Measurements from ENCODE around the gene NUP93. TPM values are rescaled to one million over a fixed set of nuclear protein-coding genes. Genes with fewer than 3 reads are reported as not detected.
"Not testable (repeated sequence)": the region's sequence is repeated elsewhere in the genome, so short reads cannot be mapped to it uniquely, and the experiment has no call there.

The NUP93 gene
- polyA plus RNA-seq, 1 donor from 2014 or later, result 237 TPM

DNA sequence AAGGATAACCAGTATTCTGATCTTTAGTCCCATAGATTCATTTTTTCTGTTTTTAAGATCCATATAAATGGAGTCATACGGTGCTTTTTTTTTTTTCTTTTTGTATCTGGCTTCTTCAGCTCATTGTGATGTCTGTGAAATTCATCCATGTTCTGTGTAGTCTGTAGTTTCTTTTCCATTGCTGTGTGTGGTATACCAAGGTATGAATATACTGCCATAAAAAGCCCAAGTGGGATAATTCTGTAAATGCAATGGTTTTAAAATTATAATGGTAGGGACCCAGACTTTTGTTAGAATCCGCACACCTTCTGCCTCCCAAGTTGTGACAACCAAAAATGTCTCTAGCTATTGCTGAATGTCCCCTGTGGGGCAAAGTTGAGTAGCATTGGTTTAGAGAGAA lies 7.6 kb downstream of the NUP93 start:
- Histone ChIP-seq H3K9me2 (ENCODE audit: insufficient read depth, low read length) (no peaks in the 10 kb centered on the region), H3K4me3 (ENCODE audit: low read length) (no peak overlapping the region), H3K36me3 (ENCODE audit: insufficient read depth, low read length) (no peaks in the 10 kb centered on the region), H3F3A (ENCODE audit: insufficient read depth, low read length, poor library complexity, severe bottlenecking) (no peaks in the 10 kb centered on the region), H3K9me3 (ENCODE audit: low read length) (no peaks in the 10 kb centered on the region), H3K9ac (ENCODE audit: low read length) (no peak overlapping the region), H3K27ac (ENCODE audit: low read length) (no peak overlapping the region), H3K27me3 (ENCODE audit: insufficient read depth, low read depth, low read length) (no peaks in the 10 kb centered on the region), H4K20me1 (ENCODE audit: insufficient read depth) (no peaks in the 10 kb centered on the region), H3K79me2 (replicated peaks; ENCODE audit: insufficient read depth, low read length) (peaks cover 9% of the 10 kb centered on the region), H2AFZ (ENCODE audit: low read depth, low read length) (no peak overlapping the region), H3K4me2 (ENCODE audit: low read length) (no peak overlapping the region)
- TF ChIP-seq EP300 (conservative IDR thresholded peaks at IDR 0.05; ENCODE audit: poor library complexity, severe bottlenecking), result no peak
- no peak for TF ChIP-seq TAF1 (IDR thresholded peaks at IDR 0.05; ENCODE audit: low read depth)
- TF ChIP-seq, protein P1, sequence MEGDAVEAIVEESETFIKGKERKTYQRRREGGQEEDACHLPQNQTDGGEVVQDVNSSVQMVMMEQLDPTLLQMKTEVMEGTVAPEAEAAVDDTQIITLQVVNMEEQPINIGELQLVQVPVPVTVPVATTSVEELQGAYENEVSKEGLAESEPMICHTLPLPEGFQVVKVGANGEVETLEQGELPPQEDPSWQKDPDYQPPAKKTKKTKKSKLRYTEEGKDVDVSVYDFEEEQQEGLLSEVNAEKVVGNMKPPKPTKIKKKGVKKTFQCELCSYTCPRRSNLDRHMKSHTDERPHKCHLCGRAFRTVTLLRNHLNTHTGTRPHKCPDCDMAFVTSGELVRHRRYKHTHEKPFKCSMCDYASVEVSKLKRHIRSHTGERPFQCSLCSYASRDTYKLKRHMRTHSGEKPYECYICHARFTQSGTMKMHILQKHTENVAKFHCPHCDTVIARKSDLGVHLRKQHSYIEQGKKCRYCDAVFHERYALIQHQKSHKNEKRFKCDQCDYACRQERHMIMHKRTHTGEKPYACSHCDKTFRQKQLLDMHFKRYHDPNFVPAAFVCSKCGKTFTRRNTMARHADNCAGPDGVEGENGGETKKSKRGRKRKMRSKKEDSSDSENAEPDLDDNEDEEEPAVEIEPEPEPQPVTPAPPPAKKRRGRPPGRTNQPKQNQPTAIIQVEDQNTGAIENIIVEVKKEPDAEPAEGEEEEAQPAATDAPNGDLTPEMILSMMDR (IDR thresholded peaks at IDR 0.05; ENCODE audit: poor library complexity, severe bottlenecking), result no peak
- no peak for TF ChIP-seq POLR2AphosphoS5 (IDR thresholded peaks at IDR 0.05)
- no peak for TF ChIP-seq RAD21 (conservative IDR thresholded peaks at IDR 0.05)
- no peak for TF ChIP-seq MXI1 (conservative IDR thresholded peaks at IDR 0.05; ENCODE audit: poor library complexity, severe bottlenecking)
- no peak for TF ChIP-seq SMC3 (conservative IDR thresholded peaks at IDR 0.05; ENCODE audit: poor library complexity)
- TF ChIP-seq, protein P2, sequence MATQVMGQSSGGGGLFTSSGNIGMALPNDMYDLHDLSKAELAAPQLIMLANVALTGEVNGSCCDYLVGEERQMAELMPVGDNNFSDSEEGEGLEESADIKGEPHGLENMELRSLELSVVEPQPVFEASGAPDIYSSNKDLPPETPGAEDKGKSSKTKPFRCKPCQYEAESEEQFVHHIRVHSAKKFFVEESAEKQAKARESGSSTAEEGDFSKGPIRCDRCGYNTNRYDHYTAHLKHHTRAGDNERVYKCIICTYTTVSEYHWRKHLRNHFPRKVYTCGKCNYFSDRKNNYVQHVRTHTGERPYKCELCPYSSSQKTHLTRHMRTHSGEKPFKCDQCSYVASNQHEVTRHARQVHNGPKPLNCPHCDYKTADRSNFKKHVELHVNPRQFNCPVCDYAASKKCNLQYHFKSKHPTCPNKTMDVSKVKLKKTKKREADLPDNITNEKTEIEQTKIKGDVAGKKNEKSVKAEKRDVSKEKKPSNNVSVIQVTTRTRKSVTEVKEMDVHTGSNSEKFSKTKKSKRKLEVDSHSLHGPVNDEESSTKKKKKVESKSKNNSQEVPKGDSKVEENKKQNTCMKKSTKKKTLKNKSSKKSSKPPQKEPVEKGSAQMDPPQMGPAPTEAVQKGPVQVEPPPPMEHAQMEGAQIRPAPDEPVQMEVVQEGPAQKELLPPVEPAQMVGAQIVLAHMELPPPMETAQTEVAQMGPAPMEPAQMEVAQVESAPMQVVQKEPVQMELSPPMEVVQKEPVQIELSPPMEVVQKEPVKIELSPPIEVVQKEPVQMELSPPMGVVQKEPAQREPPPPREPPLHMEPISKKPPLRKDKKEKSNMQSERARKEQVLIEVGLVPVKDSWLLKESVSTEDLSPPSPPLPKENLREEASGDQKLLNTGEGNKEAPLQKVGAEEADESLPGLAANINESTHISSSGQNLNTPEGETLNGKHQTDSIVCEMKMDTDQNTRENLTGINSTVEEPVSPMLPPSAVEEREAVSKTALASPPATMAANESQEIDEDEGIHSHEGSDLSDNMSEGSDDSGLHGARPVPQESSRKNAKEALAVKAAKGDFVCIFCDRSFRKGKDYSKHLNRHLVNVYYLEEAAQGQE (IDR thresholded peaks at IDR 0.05; ENCODE audit: borderline replicate concordance), result no peak
- TF ChIP-seq EZH2 (IDR thresholded peaks at IDR 0.05; ENCODE audit: borderline replicate concordance, insufficient read depth, low read length, poor library complexity, severe bottlenecking), result no peak

DNA sequence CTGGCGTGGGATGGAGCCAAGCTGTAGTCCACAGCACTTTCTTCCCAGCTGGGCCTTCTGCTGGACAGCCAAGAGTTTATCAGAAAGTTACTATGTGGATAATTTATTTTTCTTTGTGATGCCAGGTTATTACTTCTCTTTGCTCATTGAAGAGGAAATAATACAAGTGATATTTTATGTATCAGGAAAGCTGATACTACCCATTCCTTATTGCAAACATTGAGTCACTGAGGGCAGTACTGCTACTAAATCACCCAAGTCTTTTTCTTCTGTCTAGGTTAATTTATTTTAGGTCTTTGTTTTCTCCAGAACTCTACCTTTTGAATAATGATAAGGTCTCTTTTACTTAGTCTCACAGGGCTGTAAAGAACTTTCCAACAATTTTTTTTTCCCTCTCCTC lies 8.3 kb downstream of the NUP93 start:
- no peak overlapping the region for H2AFZ ChIP-seq (ENCODE audit: low read depth, low read length)
- no peak overlapping the region for H3K27ac ChIP-seq (ENCODE audit: low read length)
- H3F3A ChIP-seq (ENCODE audit: insufficient read depth, low read length, poor library complexity, severe bottlenecking), result no peaks in the 10 kb centered on the region
- peaks cover 5% of the 10 kb centered on the region for H3K79me2 ChIP-seq (replicated peaks; ENCODE audit: insufficient read depth, low read length)
- H3K27me3 ChIP-seq (ENCODE audit: insufficient read depth, low read depth, low read length), result no peaks in the 10 kb centered on the region
- H3K9me3 ChIP-seq (ENCODE audit: low read length), result no peaks in the 10 kb centered on the region
- H3K4me3 ChIP-seq (ENCODE audit: low read length), result no peak overlapping the region
- no peak overlapping the region for H3K9ac ChIP-seq (ENCODE audit: low read length)
- no peaks in the 10 kb centered on the region for H3K36me3 ChIP-seq (ENCODE audit: insufficient read depth, low read length)
- no peak overlapping the region for H3K4me2 ChIP-seq (ENCODE audit: low read length)
- H4K20me1 ChIP-seq (ENCODE audit: insufficient read depth), result no peaks in the 10 kb centered on the region
- no peaks in the 10 kb centered on the region for H3K9me2 ChIP-seq (ENCODE audit: insufficient read depth, low read length)
- TF ChIP-seq RAD21 (conservative IDR thresholded peaks at IDR 0.05) (no peak), EZH2 (IDR thresholded peaks at IDR 0.05; ENCODE audit: borderline replicate concordance, insufficient read depth, low read length, poor library complexity, severe bottlenecking) (no peak), TAF1 (IDR thresholded peaks at IDR 0.05; ENCODE audit: low read depth) (no peak), SMC3 (conservative IDR thresholded peaks at IDR 0.05; ENCODE audit: poor library complexity) (no peak), POLR2AphosphoS5 (IDR thresholded peaks at IDR 0.05) (no peak), MXI1 (conservative IDR thresholded peaks at IDR 0.05; ENCODE audit: poor library complexity, severe bottlenecking) (no peak), EP300 (conservative IDR thresholded peaks at IDR 0.05; ENCODE audit: poor library complexity, severe bottlenecking) (no peak)
- TF ChIP-seq, protein P1 (IDR thresholded peaks at IDR 0.05; ENCODE audit: poor library complexity, severe bottlenecking), result no peak
- TF ChIP-seq, protein P2 (IDR thresholded peaks at IDR 0.05; ENCODE audit: borderline replicate concordance), result no peak

- not testable (repeated sequence) for H3K4me2 ChIP-seq (ENCODE audit: low read length); H3K79me2 ChIP-seq (replicated peaks; ENCODE audit: insufficient read depth, low read length); H3K27ac ChIP-seq (ENCODE audit: low read length); H3K4me3 ChIP-seq (ENCODE audit: low read length); H3K9ac ChIP-seq (ENCODE audit: low read length); H3K9me2 ChIP-seq (ENCODE audit: insufficient read depth, low read length); H3K36me3 ChIP-seq (ENCODE audit: insufficient read depth, low read length); H4K20me1 ChIP-seq (ENCODE audit: insufficient read depth); H3F3A ChIP-seq (ENCODE audit: insufficient read depth, low read length, poor library complexity, severe bottlenecking); H3K27me3 ChIP-seq (ENCODE audit: insufficient read depth, low read depth, low read length); H3K9me3 ChIP-seq (ENCODE audit: low read length); H2AFZ ChIP-seq (ENCODE audit: low read depth, low read length)
Measured at GRCh38 chr16:56739378-56739777, 9.4 kb downstream of the NUP93 start.
